Renal cortex interstitium (tissue), 15 donors: ENCODE measurements around the gene OR52E2. TPM values are rescaled to one million over a fixed set of nuclear protein-coding genes. Genes with fewer than 3 reads are reported as not detected.
"Not testable (repeated sequence)": the region's sequence is repeated elsewhere in the genome, so short reads cannot be mapped to it uniquely, and the experiment has no call there.

Experiments
- DNase-seq, 11 donors: peaks; one replicate each; pipeline ENCODE4 v3.0.0-alpha.2; 2013; ENCODE audit warnings: low read depth in 9 of 11, low spot score in 4 of 11; ENCODE audit errors: extremely low read depth in 1 of 11
- long read RNA-seq, 16 experiments: transcript quantifications; one replicate each; lab custom pipeline, GENCODE V29; 2026
- polyA plus RNA-seq, 3 donors: library from polyadenylated mRNA; unstranded; fragments of 120-200 nt; gene quantifications; one replicate each; pipeline ENCODE4 v1.2.1, GENCODE V29; 2013; ENCODE audit not compliant: insufficient read length in 3 of 3

Gene OR52E2
- not detected for polyA plus RNA-seq
- long read RNA-seq, donor 1, result 0 reads
- long read RNA-seq, donor 2, result 0 reads
- long read RNA-seq, donor 3, result 0 reads
- long read RNA-seq, donor 4, result 0 reads
- long read RNA-seq, donor 5, result 0 reads
- long read RNA-seq, donor 6, result 0 reads
- long read RNA-seq, donor 7, result 0 reads
- long read RNA-seq, donor 8, result 0 reads
- long read RNA-seq, donor 9, result 0 reads
- long read RNA-seq, donor 10, result 0 reads
- long read RNA-seq, donor 11, result 0 reads
- long read RNA-seq, donor 12, result 0 reads
- long read RNA-seq, donor 13, result 0 reads
- long read RNA-seq, donor 14, result 0 reads
- long read RNA-seq, donor 15, result 0 reads
- long read RNA-seq, donor 16, result 0 reads

DNA sequence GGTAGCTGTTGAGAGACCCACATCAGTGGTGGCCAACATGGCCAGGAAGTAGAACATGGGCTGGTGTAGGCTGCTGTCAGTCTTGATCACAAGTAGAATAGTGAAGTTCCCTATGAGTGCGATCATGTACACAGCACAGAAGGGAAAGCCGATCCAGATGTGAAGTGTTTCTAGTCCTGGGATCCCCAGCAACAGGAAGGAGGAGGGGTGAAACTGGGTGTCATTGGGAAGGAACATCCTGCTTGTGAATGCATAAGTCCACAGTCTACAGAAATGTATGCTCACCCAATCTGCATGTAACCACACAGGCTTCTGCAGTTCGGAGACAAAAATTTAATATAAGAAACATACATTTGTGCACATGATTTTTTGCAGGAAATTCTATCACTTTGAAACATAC, at the start of gene OR52E2:
Gene OR52E2 (minus strand): TSS at position 237 of the 400 bp plus-strand sequence. CDS start 0 bp downstream, at position 237.
- DNase-seq, result no peak

DNA sequence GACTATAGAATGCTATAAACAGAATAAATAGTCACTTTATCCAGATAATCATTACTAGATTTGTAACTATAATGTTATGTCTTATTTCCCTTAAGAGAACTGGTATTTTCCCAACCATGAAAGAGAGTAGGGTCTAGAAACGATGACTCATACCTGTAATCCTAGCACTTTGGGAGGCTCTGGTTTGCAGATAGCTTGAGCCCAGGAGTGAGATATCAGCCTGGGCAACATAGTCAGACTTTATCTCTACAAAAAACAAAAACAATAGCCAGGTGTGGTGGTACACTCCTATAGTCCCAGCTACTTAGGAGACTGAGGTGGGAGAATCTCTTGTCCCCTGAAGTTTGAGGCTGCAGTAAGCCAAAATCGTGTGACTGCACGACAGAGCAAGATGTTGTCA, 47.9 kb upstream of the OR52E2 start:
- DNase-seq, result no peak

DNA sequence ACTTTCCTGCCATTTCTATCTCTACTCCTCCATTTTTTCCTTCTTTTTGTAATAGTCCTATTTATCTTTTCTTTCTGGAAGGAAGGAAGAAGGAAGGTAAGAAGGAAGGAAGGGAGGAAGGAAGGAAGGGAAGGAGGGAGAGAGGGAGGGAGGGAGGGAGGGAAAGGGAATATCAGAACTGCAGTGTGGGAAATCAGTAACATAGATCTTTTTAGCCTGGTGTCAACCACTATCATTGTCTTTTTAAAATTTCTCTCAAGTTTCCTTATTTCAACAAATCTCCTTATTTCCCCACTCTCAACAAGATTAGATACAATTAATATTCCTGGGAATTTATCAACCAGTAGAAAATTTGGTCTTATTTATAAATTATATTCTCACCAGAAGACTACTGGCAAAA, 43.6 kb upstream of the OR52E2 start:
- no peak for DNase-seq

DNA sequence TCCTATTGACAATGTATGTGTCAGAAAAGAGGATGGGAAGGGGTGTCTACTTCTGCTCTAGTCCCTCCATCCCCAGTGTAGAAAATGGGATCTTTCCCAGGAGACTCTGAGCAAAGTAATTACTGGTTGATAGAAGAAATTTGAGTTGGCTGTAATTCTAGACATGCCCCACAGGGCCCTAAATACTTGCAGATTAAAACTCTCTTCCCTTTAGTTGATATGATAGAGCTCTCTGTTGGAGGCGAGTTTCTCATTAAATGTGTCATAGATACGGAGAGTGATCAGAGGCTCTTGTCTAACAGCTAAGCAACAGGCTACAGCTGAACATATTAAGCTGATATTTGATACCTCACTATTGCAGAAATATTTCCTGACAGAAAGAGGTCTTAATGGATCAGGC, 42.8 kb upstream of the OR52E2 start:
- no peak for DNase-seq

DNA sequence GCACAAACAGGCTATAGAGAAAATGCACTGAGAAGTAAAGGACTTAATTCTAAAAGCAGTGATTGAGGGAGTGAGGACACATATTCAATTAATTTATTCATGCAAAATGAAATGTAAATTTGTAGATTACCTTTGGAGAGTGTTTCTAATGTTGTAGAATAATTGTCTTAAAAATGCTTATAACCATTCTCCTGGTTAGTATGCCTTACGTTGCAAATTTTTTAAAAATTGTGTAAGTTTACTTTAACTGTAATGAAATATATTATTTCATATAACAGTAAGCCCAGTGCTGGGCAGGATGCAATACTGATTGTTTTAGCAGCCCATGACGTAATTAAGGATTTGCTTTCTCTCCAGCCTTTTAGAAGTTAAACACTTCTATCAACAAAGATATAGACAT, 36.6 kb upstream of the OR52E2 start:
- DNase-seq, result no peak

DNA sequence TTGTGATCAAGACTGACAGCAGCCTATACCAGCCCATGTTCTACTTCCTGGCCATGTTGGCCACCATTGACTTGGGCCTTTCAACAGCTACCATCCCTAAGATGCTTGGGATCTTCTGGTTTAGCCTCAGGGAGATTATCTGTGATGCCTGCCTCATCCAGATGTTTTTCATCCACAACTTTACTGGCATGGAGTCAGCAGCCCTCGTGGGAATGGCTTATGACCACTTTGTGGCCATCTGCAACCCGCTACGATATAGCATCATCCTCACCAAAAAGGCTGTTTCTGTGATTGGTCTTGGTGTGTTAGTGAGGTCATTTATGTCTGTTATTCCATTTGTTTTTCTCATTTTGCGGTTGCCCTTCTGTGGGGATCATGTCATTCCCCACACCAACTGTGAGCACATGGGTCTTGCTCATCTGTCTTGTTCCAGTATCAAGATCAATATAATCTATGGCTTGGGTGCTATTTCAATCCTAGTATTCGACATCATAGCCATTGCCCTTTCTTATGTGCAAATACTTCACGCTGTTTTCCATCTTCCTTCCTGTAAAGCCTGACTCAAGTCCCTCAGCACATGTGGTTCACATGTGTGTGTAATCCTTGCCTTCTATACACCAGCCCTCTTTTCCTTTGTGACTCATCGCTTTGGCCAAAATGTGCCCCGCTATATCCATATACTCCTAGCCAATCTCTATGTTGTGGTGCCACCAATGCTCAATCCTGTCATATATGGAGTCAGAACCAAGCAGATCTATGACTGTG, 33.6 kb upstream of the OR52E2 start:
- no peak for DNase-seq

DNA sequence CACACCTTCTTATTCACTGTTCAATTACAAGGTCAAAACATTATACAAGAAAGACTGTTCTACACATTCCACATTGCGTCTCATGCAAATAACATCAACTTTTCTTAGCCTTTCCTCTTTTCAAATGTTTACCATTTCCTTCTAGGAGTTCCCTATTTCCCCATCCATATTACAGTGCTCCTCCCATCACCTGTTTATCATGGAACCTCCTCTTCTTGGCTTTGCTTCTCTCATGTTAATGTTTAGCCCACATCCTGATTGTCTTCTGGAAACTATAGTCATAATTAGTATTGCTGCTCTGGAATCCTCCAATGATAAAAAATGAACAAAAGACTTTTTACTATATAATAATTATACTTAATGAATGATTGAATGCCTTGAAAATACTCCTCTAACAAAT, 31.2 kb upstream of the OR52E2 start:
- no peak for DNase-seq

DNA sequence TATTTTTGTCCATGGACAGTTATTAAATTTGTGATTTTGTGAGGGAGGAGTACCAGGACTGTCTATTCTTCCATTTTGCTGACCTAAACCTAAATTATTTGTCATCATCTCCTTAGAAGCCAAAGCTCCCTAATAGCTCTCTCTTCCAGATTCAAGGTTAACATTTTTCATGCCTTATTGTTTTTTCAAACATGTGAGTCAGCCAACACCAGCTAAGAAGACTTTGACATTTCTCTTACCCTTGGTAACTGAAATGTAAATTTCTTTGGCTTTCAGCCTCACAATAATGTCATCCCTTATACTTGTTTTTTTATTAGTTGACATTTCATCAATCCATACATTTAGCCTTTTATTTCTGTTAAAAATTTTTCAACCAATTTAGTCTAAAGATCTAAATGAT, 29.1 kb upstream of the OR52E2 start:
- no peak for DNase-seq

DNA sequence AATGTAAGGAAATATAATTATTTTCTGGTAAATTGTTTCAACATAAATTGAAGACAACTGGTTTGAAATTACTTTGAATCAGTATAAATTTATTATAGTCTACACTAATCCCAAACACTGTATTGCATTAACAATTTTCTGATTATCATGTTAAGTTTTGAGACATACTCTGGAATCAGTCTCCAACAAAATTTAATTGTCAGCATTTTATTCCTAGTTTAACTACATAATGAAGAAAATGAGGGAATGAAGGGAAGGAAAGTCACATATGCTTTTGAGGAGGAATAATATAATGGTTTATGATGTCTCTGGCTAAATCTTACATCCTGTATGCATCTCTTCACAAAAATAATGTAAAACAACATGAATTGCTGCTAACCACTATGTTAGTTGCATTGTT, 24.2 kb upstream of the OR52E2 start:
- no peak for DNase-seq

DNA sequence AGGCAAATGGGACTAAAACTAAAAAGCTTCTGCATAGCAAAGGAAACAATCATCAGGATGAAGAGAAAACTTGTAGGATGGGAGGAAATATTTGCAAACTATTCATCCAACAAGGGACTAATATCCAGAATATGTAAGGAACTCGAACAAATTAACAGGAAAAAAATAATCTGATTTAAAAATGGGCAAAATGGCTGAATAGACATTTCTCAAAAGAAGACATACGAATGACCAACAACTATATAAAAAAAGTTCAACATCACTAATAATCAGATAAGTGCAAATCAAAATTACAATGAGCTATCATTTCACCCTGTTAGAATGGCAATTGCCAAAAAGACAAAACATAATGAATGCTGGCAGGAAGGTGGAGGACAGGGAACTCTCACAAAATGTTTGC, 22.0 kb upstream of the OR52E2 start:
- DNase-seq, result no peak

DNA sequence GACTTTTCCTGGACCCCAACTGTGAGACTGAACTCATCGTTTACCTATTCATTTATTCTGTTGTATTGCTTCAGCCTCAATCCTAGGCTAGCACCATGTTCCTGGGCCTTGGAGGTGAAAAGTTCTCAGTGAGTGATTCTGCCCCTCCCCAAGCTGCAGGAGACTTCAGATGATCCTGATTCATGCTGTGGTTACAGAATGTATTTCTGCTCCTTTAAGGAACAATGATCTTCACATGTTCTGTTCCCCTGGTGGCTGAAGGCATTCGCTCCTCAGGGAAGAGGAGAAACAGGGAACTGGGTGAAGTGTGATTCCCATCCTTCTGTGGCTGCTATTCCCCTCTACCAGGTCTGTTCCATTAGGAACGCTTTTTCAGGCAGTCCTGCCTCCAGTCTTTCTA, 12.4 kb upstream of the OR52E2 start:
- DNase-seq, result no peak

DNA sequence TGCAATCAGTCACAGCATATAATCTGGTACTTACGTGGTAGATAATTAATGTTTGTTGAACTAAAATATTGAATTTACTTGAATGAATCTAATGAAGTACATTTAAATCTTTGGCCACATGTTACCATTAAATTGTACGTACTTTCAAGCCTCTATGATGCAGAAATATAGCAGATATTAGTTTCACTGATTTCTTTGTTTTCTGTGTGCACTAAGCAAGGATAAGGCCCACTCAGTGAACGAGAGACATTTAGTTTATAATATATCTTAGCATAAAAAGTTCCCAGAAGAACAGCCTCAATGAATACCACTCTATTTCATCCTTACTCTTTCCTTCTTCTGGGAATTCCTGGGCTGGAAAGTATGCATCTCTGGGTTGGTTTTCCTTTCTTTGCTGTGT, 9.8 kb upstream of the OR52E2 start, which contains the start of gene OR52E1:
Gene OR52E1 (plus strand): TSS at position 301 of the 400 bp plus-strand sequence.
- DNase-seq, result no peak

DNA sequence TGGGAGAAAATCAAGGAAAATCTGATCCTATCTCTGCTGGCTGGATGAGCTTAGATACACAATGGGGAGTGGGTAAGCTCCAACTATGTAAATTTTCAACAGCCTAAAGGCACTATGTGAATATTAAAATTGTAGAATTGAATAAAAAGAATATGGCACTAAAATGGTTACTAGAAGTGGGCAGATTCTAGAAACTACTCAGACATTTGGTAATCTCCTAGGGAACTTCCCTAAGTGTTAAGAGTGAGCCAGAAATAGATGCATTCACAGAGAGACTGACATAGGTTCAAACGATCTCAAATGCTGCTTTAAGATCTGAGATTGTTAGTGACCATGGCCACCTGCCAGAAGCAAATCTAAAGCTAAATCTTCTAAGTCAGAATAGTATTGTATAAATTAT, 5.6 kb upstream of the OR52E2 start:
- DNase-seq, result no peak

DNA sequence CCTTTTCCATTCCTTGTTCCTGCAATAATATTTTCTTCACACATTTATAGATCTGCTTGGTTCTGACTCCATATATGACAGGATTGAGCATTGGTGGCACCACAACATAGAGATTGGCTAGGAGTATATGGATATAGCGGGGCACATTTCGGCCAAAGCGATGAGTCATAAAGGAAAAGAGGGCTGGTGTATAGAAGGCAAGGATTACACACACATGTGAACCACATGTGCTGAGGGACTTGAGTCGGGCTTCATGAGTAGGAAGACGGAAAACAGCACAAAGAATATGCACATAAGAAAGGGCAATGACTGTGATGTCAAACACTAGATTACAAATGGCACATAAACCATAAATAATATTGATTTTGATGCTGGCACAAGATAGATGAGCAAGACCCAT, 748 bp downstream of the OR52E2 start:
- DNase-seq, result not testable (repeated sequence)

DNA sequence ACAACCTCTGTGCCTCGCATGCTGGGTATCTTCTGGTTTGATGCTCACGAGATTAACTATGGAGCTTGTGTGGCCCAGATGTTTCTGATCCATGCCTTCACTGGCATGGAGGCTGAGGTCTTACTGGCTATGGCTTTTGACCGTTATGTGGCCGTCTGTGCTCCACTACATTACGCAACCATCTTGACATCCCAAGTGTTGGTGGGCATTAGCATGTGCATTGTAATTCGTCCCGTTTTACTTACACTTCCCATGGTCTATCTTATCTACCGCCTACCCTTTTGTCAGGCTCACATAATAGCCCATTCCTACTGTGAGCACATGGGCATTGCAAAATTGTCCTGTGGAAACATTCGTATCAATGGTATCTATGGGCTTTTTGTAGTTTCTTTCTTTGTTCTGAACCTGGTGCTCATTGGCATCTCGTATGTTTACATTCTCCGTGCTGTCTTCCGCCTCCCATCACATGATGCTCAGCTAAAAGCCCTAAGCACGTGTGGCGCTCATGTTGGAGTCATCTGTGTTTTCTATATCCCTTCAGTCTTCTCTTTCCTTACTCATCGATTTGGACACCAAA, 12.6 kb downstream of the OR52E2 start:
- DNase-seq, result no peak

DNA sequence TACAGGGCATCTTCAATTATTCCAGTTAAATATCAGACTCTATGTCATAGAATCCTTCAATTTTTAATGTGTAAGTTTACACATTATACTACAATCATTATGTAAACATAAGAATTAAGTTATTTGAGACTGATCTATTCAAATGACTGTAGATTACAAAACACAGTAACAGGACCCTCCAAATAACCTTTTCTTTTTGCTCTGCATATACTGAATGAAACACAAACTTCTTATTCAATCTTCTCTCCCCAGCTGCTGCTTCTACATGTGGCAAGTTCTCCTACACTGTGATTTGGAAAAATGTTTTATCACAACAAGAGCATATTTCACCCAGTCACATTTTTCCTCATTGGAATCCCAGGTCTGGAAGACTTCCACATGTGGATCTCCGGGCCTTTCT, 13.2 kb downstream of the OR52E2 start, which contains the start of gene OR52J3:
Gene OR52J3 (plus strand): TSS at position 301 of the 400 bp plus-strand sequence. CDS start 0 bp downstream, at position 301.
- DNase-seq, result no peak

DNA sequence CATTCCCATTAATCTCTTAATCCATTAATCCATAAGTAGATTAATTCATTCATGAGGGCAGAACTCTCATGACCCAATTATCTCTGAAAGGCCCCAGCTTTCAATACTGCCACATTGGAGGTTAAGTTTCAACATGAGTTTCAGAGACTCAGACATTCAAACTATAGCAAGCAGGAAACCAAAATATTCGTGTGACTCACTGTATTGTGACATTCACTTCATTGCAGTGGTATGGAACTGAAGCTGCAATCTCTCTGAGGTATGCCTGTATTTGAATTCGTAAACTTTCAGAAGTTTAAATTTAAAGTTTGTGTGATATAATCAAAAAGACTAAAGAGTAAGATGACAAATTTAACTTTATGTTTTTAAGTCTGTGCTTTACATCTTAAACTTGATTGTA, 16.0 kb downstream of the OR52E2 start:
- DNase-seq, result no peak

DNA sequence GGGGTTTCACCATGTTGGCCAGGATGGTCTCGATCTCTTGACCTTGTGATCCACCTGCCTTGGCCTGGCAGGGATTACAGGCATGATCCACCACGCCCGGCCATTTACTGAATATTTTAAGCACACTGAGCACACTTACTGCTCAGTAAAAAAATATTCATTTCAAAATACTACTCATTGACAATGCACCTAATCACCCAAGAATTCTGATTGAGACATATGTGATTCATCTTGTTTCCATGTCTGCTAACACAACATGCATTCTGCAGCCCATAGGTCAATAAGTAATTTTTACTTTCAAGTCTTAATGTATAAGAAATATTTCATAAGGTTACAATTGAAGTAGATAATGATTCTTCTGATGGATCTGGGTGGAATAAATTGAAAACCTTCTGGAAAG, 17.3 kb downstream of the OR52E2 start:
- DNase-seq, result no peak

DNA sequence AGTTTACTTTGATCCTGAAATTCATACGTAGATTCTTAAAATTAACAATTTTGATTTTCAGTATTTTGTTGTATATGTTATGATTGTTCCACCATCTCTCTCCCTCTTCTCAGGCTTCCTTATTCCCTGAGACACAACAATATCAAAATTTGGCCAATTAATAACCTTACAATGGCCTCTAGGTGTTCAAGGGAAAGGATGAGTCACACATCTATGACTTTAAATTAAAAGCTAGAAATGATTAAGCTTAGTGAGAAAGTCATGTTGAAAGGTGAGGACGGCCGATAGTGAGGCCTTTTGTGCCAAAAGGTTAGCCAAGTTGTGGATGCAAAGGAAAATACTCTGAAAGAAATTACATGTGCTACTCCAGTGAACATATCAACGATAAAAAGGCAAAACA, 18.6 kb downstream of the OR52E2 start:
- DNase-seq, result no peak

DNA sequence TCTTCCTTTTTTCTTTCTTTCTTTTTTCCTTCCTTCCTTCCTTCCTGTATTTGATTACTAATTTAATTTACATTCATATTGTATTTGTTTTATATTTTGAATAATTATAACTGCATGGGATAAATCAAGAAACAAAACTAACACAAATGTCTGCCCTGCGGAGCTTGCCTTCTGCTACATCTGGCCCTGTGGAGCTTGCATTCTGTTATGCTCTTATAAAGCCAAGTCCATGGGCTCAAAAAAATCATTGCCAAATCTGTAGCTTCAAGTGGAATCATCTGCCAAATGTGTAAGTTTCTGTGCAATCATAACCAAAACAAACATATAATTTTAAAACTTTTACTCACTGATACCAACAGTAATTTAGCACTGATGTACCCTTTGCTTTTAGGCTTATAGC, 21.1 kb downstream of the OR52E2 start:
- no peak for DNase-seq
